Activated CD4-positive, alpha-beta T cell treated with anti-CD3 and anti-CD28 coated beads for 48 hours (primary cell): ENCODE measurements around the gene C1QTNF12.
"Not testable (repeated sequence)": the region's sequence is repeated elsewhere in the genome, so short reads cannot be mapped to it uniquely, and the experiment has no call there.

ENCODE experiments used
- DNase-seq: peaks from one replicate; pipeline ENCODE4 v3.0.0-alpha.2; 2020

C1QTNF12 gene

GRCh38 chr1:1259119-1259488 lies 12.6 kb upstream of the C1QTNF12 start:
- no peak for DNase-seq

GRCh38 chr1:1256956-1257871 lies 10.7 kb upstream of the C1QTNF12 start:
- DNase-seq: no peak

- DNase-seq: no peak
Observed at GRCh38 chr1:1255611-1256010, 9.1 kb upstream of the C1QTNF12 start.

- DNase-seq: no peak
Observed at GRCh38 chr1:1255078-1255477, 8.6 kb upstream of the C1QTNF12 start.

GRCh38 chr1:1254667-1254998 lies 8.1 kb upstream of the C1QTNF12 start:
- DNase-seq: no peak

GRCh38 chr1:1253972-1254666 lies 7.6 kb upstream of the C1QTNF12 start:
- no peak for DNase-seq

GRCh38 chr1:1253314-1253713 lies 6.8 kb upstream of the C1QTNF12 start:
- no peak for DNase-seq

GRCh38 chr1:1250786-1251284 lies 4.3 kb upstream of the C1QTNF12 start:
- peak; percentile 71 for DNase-seq

GRCh38 chr1:1248009-1248913 lies 1.7 kb upstream of the C1QTNF12 start:
- DNase-seq: not testable (repeated sequence)

GRCh38 chr1:1247341-1247913 lies 905 bp upstream of the C1QTNF12 start:
- DNase-seq: no peak

- DNase-seq: no peak
Observed at GRCh38 chr1:1245817-1246576, 525 bp downstream of the C1QTNF12 start.

GRCh38 chr1:1245178-1245816 lies 1.2 kb downstream of the C1QTNF12 start:
- DNase-seq: no peak

GRCh38 chr1:1244192-1244811 lies 2.2 kb downstream of the C1QTNF12 start:
- DNase-seq: no peak

GRCh38 chr1:1243807-1244191 lies 2.7 kb downstream of the C1QTNF12 start:
- no peak for DNase-seq

- no peak for DNase-seq
Observed at GRCh38 chr1:1243266-1243660, 3.3 kb downstream of the C1QTNF12 start.

GRCh38 chr1:1242461-1243265 lies 3.9 kb downstream of the C1QTNF12 start:
- DNase-seq: no peak

- no peak for DNase-seq
Observed at GRCh38 chr1:1241588-1242219, 4.8 kb downstream of the C1QTNF12 start.

- no peak for DNase-seq
Observed at GRCh38 chr1:1240822-1241587, 5.5 kb downstream of the C1QTNF12 start.

- no peak for DNase-seq
Observed at GRCh38 chr1:1240348-1240732, 6.2 kb downstream of the C1QTNF12 start.
